Esophagus squamous epithelium (tissue), 4 donors: ENCODE measurements around the gene KLC4.

Source experiments
- POLR2A ChIP-seq, 4 donors: fragments of 450-650 bp; IDR thresholded peaks; one replicate each; pipeline ENCODE4 v1.6.1; 2017; ENCODE audit warnings: antibody characterized with exemption in 4 of 4, mild to moderate bottlenecking in 4 of 4, moderate library complexity in 3 of 4
- TF ChIP-seq, protein P1 (sequence below), 6 experiments: fragments of 450-650 bp in 4 of 6; fragments of 200-600 bp in 2 of 6; sonication (generic) in 2 of 6; IDR thresholded peaks; one replicate each; pipeline ENCODE4 v1.5.1; 2016 to 2019; ENCODE audit warnings: antibody characterized with exemption in 6 of 6, mild to moderate bottlenecking in 4 of 6, moderate library complexity in 4 of 6

DNA sequence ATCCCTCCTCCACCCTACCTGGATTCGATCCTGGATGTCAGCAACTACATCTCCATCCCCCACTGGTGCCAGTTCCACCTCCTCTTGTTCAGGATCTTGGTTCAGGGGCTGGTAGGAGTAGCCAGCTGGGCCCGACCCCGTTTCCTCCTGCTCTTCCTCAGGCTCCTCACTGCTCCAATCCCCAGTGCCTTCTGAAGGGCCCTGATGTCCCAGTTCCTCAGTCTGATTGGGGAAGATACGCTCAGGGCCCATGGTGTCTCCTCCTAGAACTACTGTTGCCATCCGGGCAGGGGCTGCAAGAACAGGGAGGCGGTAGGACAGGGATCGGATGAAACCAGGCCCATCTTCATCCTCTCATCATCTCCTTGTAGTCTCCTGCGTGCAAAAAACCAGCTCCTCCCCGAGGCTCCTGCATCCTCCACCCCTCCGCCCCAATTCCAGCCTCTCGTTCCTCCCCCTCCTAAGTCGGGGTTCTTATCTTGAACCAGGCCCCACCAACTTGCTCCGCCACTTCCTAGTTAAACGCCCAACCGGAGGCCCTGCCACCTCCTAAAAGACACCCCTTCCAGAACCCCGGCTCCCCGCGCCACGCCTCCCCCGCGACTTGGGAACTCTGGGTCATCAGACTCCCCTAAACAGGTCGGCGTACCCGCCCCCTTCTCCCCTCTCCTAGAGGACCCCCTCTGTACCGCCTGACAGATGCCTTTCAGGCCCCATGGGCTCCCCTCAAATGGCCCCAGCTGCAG is 46.2 kb upstream of the KLC4 start:
- TF ChIP-seq, protein P1, sequence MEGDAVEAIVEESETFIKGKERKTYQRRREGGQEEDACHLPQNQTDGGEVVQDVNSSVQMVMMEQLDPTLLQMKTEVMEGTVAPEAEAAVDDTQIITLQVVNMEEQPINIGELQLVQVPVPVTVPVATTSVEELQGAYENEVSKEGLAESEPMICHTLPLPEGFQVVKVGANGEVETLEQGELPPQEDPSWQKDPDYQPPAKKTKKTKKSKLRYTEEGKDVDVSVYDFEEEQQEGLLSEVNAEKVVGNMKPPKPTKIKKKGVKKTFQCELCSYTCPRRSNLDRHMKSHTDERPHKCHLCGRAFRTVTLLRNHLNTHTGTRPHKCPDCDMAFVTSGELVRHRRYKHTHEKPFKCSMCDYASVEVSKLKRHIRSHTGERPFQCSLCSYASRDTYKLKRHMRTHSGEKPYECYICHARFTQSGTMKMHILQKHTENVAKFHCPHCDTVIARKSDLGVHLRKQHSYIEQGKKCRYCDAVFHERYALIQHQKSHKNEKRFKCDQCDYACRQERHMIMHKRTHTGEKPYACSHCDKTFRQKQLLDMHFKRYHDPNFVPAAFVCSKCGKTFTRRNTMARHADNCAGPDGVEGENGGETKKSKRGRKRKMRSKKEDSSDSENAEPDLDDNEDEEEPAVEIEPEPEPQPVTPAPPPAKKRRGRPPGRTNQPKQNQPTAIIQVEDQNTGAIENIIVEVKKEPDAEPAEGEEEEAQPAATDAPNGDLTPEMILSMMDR (IDR thresholded peaks at IDR 0.05) = no peak
- no peak for TF ChIP-seq POLR2A (IDR thresholded peaks at IDR 0.05)
